Panc1 (cell line): ENCODE results near the gene IKZF3. TPM values are rescaled to one million over a fixed set of nuclear protein-coding genes. Genes with fewer than 3 reads are reported as not detected.

ENCODE experiments used
- ATAC-seq: fragments of 200-7000 bp; cut with Tn5 transposase; 2 replicates; pipeline ENCODE4 v1.9.1; 2020; ENCODE audit warnings: mild to moderate bottlenecking, moderate library complexity
- BruUV-seq: library from RNA; stranded (reverse); fragments of 400-500 nt; replicated peaks from 2 replicates; lab custom pipeline; 2021; lab: Mats Ljungman, UMichigan
- CTCF ChIA-PET: fragments of 300-600 bp; sonication (Branson Sonifier 250); formaldehyde crosslinking; loops from one replicate; lab custom pipeline; 2022; ENCODE audit warnings: antibody characterized with exemption; lab: Charles Lee
- POLR2A ChIA-PET: fragments of 300-600 bp; sonication (Branson Sonifier 250); formaldehyde crosslinking; loops from one replicate; lab custom pipeline; 2022; ENCODE audit warnings: antibody characterized with exemption; lab: Charles Lee
- DNase-seq: peaks from one replicate; pipeline ENCODE4 v3.0.0-alpha.2; 2010; ENCODE audit warnings: low read depth, low spot score
- H3K27ac ChIP-seq: 2 replicates; pipeline ENCODE4 v1.5.1; 2011; ENCODE audit warnings: mild to moderate bottlenecking, low read length, inconsistent platforms
- H3K27me3 ChIP-seq: fragments of 200-500 bp; sonication (Bioruptor generic); 2 replicates; pipeline ENCODE4 v1.6.0; 2014; ENCODE audit warnings: low read length, inconsistent platforms; ENCODE audit not compliant: control insufficient read depth, insufficient read depth
- H3K36me3 ChIP-seq: fragments of 200-500 bp; sonication (Bioruptor generic); 2 replicates; pipeline ENCODE4 v1.5.1; 2014; ENCODE audit warnings: inconsistent platforms, mild to moderate bottlenecking, low read length, moderate library complexity; ENCODE audit not compliant: control insufficient read depth, insufficient read depth
- H3K4me1 ChIP-seq: 2 replicates; pipeline ENCODE4 v1.5.1; 2011; ENCODE audit warnings: inconsistent platforms, mild to moderate bottlenecking, low read length, moderate library complexity; ENCODE audit not compliant: control insufficient read depth, insufficient read depth
- H3K4me3 ChIP-seq, 2 experiments: 2 replicates each; pipeline ENCODE4 v1.5.1; 2011 to 2012; ENCODE audit warnings: low read depth in 2 of 2, low read length in 2 of 2, mild to moderate bottlenecking in 2 of 2, inconsistent platforms in 1 of 2, moderate library complexity in 1 of 2
- H3K9me3 ChIP-seq: fragments of 200-500 bp; sonication (Bioruptor generic); 2 replicates; pipeline ENCODE4 v1.5.1; 2014; ENCODE audit warnings: low read depth, mild to moderate bottlenecking, inconsistent platforms, low read length, moderate library complexity; ENCODE audit not compliant: control insufficient read depth, insufficient read depth
- CTCF ChIP-seq: fragments of 450-650 bp; IDR thresholded peaks from 2 replicates; pipeline ENCODE4 v1.5.1; 2017; ENCODE audit warnings: mild to moderate bottlenecking
- POLR2AphosphoS5 ChIP-seq: IDR thresholded peaks from 2 replicates; pipeline ENCODE4 v1.6.1; 2012; ENCODE audit warnings: mild to moderate bottlenecking, low read depth, low read length, moderate library complexity
- SIN3A ChIP-seq: IDR thresholded peaks from 2 replicates; pipeline ENCODE4 v1.6.1; 2012; ENCODE audit warnings: low read depth, mild to moderate bottlenecking, low read length, moderate library complexity, borderline replicate concordance; ENCODE audit not compliant: insufficient read depth
- TCF7L2 ChIP-seq: IDR thresholded peaks from 2 replicates; pipeline ENCODE4 v1.6.1; 2011; ENCODE audit warnings: mild to moderate bottlenecking, low read depth, low read length, inconsistent platforms
- in situ Hi-C: cut with HindIII; loops from 2 replicates; pipeline ENCODE4 v1.10.0; 2016; ENCODE audit warnings: low sequenced_read_pairs, low pct_unique_long_range_greater_than_20kb
- intact Hi-C: fragments of 100-400 bp; cut with micrococcal nuclease; formaldehyde crosslinking; loops from one replicate; pipeline ENCODE4 v1.10.0; 2022; ENCODE audit not compliant: unreplicated experiment
- total RNA-seq: library from RNA; stranded (reverse); gene quantifications from one replicate; pipeline ENCODE4 v1.2.1, GENCODE V29; 2021; ENCODE audit not compliant: unreplicated experiment
- TF ChIP-seq, protein P1 (sequence below), 2 experiments: IDR thresholded peaks; 2 replicates each; pipeline ENCODE4 v1.6.1; 2011 to 2012; ENCODE audit warnings: low read depth in 2 of 2, control low read depth in 1 of 2, low read length in 1 of 2, mild to moderate bottlenecking in 1 of 2, moderate library complexity in 1 of 2; ENCODE audit not compliant: insufficient read depth in 1 of 2

IKZF3 gene
- total RNA-seq, 1 experiment from 2014 or later, result 0.59 TPM

DNA sequence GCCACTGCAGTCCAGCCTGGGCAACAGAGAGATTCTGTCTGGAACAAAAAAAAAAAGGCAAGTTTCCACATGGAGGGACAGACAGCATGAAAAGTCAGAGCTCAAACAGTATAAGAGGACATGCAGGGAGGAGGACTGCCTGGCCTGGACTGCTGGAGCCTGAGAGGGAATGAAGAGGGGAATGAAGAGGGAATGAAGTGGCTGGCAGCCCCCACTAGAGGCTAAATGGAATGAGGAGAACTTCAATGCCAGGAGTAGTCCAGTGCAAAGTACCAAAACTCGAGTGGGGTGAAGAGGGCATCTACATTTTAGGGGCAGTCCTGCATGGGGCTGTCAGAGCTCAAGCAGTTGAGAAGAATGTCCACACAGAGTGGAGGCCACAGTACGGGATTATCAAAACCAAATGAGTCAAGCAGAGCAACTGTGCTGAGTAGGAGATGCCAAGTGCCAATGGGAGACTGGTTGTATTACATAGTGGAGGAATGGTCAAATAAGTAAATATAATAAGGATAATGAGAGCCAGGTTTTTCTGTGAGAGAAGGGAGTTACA, 22.9 kb downstream of the IKZF3 start:
- no TSS peak for BruUV-seq
- peaks cover 14% of the 10 kb centered on the region for H3K27me3 ChIP-seq
- TF ChIP-seq CTCF, result no peak
- TF ChIP-seq, protein P1, sequence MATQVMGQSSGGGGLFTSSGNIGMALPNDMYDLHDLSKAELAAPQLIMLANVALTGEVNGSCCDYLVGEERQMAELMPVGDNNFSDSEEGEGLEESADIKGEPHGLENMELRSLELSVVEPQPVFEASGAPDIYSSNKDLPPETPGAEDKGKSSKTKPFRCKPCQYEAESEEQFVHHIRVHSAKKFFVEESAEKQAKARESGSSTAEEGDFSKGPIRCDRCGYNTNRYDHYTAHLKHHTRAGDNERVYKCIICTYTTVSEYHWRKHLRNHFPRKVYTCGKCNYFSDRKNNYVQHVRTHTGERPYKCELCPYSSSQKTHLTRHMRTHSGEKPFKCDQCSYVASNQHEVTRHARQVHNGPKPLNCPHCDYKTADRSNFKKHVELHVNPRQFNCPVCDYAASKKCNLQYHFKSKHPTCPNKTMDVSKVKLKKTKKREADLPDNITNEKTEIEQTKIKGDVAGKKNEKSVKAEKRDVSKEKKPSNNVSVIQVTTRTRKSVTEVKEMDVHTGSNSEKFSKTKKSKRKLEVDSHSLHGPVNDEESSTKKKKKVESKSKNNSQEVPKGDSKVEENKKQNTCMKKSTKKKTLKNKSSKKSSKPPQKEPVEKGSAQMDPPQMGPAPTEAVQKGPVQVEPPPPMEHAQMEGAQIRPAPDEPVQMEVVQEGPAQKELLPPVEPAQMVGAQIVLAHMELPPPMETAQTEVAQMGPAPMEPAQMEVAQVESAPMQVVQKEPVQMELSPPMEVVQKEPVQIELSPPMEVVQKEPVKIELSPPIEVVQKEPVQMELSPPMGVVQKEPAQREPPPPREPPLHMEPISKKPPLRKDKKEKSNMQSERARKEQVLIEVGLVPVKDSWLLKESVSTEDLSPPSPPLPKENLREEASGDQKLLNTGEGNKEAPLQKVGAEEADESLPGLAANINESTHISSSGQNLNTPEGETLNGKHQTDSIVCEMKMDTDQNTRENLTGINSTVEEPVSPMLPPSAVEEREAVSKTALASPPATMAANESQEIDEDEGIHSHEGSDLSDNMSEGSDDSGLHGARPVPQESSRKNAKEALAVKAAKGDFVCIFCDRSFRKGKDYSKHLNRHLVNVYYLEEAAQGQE (IDR thresholded peaks at IDR 0.05; ENCODE audit: insufficient read depth in 1 of 2, low read depth in 2 of 2, low read length in 1 of 2), result no peak
- TF ChIP-seq POLR2AphosphoS5, result no peak
- no peak for TF ChIP-seq SIN3A
- TF ChIP-seq TCF7L2, result no peak
- H3K27ac ChIP-seq, result no peak overlapping the region
- ATAC-seq (no peak), DNase-seq (no peak)
- no peaks in the 10 kb centered on the region for H3K36me3 ChIP-seq
- intact Hi-C loops (no loop called here), in situ Hi-C loops (no loop called here)
- POLR2A ChIA-PET, result interaction anchor here (0.6 kb wide), 2 partner anchors 78 to 883 kb away, joined by 5 to 7 read pairs; no protein-coding TSS in a partner anchor
- H3K4me3 ChIP-seq, result no peak overlapping the region
- H3K9me3 ChIP-seq, result no peaks in the 10 kb centered on the region
- no peaks in the 10 kb centered on the region for H3K4me1 ChIP-seq
- CTCF ChIA-PET, result interaction anchor here (0.6 kb wide), 1 partner anchor 15 kb away, joined by 6 read pairs; no protein-coding TSS in a partner anchor

DNA sequence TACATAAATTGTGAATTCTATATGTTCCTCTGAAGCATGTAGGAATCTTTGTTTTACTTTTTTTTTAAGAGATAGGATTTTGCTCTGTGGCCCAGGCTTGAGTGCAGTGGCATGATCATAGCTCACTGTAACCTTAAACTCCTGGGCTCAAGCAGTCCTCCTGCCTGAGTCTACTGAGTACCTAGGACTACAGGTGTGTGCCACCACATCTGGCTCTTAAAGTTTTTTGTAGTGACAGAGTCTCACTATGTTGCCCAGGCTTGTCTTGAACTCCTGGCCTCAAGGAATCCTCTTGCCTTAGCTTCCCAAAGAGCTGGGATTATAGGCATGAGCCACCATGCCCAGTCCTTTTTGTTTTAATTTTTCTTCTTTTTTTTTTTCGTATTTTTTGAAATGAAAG, 25.3 kb downstream of the IKZF3 start:
- in situ Hi-C loops (no loop called here), intact Hi-C loops (no loop called here)
- TF ChIP-seq SIN3A (no peak), TCF7L2 (no peak), CTCF (no peak), POLR2AphosphoS5 (no peak)
- TF ChIP-seq, protein P1 (IDR thresholded peaks at IDR 0.05; ENCODE audit: insufficient read depth in 1 of 2, low read depth in 2 of 2, low read length in 1 of 2), result no peak
- DNase-seq, result no peak
- Histone ChIP-seq H3K27me3 (peaks cover 4% of the 10 kb centered on the region; the same call in 1 of the 2 replicates), H3K4me3 (no peak overlapping the region), H3K27ac (no peak overlapping the region), H3K36me3 (no peaks in the 10 kb centered on the region), H3K4me1 (no peaks in the 10 kb centered on the region), H3K9me3 (no peaks in the 10 kb centered on the region)
- ChIA-PET POLR2A (no interaction called here), CTCF (no interaction called here)
- ATAC-seq, result no peak
- no TSS peak for BruUV-seq
